Measurements from ENCODE around the gene SLC22A31. TPM values are rescaled to one million over a fixed set of nuclear protein-coding genes. Genes with fewer than 3 reads are reported as not detected.
A peak's percentile ranks its signal among the peaks of the same experiment; 100 is the strongest.

SLC22A31 gene
- total and polyA plus RNA-seq, 9 of the 15 experiments (the other 6 are each of a cell fraction or from before 2014, with no cell fraction given) = 0.29 to 2.2 (median 0.47) TPM; not detected in 3

- TF ChIP-seq, protein P1, sequence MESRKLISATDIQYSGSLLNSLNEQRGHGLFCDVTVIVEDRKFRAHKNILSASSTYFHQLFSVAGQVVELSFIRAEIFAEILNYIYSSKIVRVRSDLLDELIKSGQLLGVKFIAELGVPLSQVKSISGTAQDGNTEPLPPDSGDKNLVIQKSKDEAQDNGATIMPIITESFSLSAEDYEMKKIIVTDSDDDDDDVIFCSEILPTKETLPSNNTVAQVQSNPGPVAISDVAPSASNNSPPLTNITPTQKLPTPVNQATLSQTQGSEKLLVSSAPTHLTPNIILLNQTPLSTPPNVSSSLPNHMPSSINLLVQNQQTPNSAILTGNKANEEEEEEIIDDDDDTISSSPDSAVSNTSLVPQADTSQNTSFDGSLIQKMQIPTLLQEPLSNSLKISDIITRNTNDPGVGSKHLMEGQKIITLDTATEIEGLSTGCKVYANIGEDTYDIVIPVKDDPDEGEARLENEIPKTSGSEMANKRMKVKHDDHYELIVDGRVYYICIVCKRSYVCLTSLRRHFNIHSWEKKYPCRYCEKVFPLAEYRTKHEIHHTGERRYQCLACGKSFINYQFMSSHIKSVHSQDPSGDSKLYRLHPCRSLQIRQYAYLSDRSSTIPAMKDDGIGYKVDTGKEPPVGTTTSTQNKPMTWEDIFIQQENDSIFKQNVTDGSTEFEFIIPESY (CRISPR knock-in tag; IDR thresholded peaks at IDR 0.05) = no peak
- peak; percentile 50; the same call in 1 of the 2 replicates for TF ChIP-seq MTA3 (IDR thresholded peaks at IDR 0.05; ENCODE audit: borderline replicate concordance)
- TF ChIP-seq POLR2B (IDR thresholded peaks at IDR 0.05; ENCODE audit: low read depth, partially characterized antibody) = no peak
- TF ChIP-seq HDAC1 (IDR thresholded peaks at IDR 0.05) = peak in 1 of 2 experiments; percentile 90; a peak in 3 of 4 replicates
- no peak for TF ChIP-seq ZNF561 (CRISPR knock-in tag; conservative IDR thresholded peaks at IDR 0.05)
- peak; percentile 85 for TF ChIP-seq CBFA2T3 (IDR thresholded peaks at IDR 0.05)
- TF ChIP-seq MYC (IDR thresholded peaks at IDR 0.05; ENCODE audit: low read depth, low read length) = peak; percentile 67
- TF ChIP-seq MYC (CRISPR knock-in tag; IDR thresholded peaks at IDR 0.05; ENCODE audit: borderline replicate concordance, low read depth) = no peak
- peak; percentile 61 for TF ChIP-seq NCOR1 (IDR thresholded peaks at IDR 0.05)
- TF ChIP-seq HDAC3 (IDR thresholded peaks at IDR 0.05; ENCODE audit: borderline replicate concordance, partially characterized antibody) = peak; percentile 29
- TF ChIP-seq ZNF431 (CRISPR knock-in tag; IDR thresholded peaks at IDR 0.05) = no peak; the same call in 1 of the 2 replicates
- peak; percentile 42; the same call in 1 of the 2 replicates for TF ChIP-seq NR2C1 (IDR thresholded peaks at IDR 0.05)
- no peak for TF ChIP-seq NR2C1 (tag; IDR thresholded peaks at IDR 0.05)
- TF ChIP-seq PHF20 (IDR thresholded peaks at IDR 0.05; ENCODE audit: partially characterized antibody) = no peak
- no peak for TF ChIP-seq BDP1 (IDR thresholded peaks at IDR 0.05; ENCODE audit: insufficient read depth, insufficient read length)
- TF ChIP-seq TRIM24 (IDR thresholded peaks at IDR 0.05) = 0 out of 4 replicates have a peak, but pooled peaks have one; percentile 6 to 37
- peak; percentile 73 for TF ChIP-seq POLR2AphosphoS5 (IDR thresholded peaks at IDR 0.05; ENCODE audit: control insufficient read depth, insufficient read depth, low read depth, low read length)
- peak; percentile 44; the same call in 1 of the 2 replicates for TF ChIP-seq PML (IDR thresholded peaks at IDR 0.05; ENCODE audit: low read length)
- TF ChIP-seq ZNF384 (IDR thresholded peaks at IDR 0.05; ENCODE audit: low read depth, low read length) = peak; percentile 52; the same call in 1 of the 2 replicates
- no peak for TF ChIP-seq EHMT2 (IDR thresholded peaks at IDR 0.05)
Measured at GRCh38 chr16:89216315-89217137, 16.2 kb upstream of the SLC22A31 start (continued).
